NCI-H2107 treated with DMSO at 0.1 percent for 48 hours (cell line): ENCODE measurements around the gene TAF5L.
"Not testable (repeated sequence)": the region's sequence is repeated elsewhere in the genome, so short reads cannot be mapped to it uniquely, and the experiment has no call there.

ENCODE experiments used
- DNase-seq: peaks from one replicate; lab custom pipeline; 2025; ENCODE audit not compliant: unreplicated experiment; lab: John Stamatoyannopoulos, UW

TAF5L gene

GRCh38 chr1:229642970-229643369 lies 17.0 kb upstream of the TAF5L start:
- no peak for DNase-seq

DNA sequence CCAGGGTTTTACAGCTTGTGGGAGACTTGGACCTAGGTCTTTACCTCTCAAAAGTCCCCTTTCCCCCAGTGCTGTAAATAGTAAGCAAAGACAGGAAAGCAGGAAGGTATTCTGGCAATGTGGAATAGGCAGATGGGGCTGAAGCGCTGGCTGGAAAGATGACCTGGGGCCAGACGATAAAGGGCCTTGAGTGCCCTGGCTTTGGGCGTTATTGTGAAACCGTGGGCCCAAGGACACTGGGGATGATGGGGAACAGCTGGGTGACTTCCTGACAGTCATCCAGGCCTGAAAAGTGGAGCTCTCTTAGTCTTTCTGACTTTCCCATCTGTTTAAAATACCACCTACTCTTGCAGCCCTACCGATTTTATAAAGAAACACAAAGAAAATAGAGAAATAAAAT lies 16.5 kb upstream of the TAF5L start:
- no peak for DNase-seq

DNA sequence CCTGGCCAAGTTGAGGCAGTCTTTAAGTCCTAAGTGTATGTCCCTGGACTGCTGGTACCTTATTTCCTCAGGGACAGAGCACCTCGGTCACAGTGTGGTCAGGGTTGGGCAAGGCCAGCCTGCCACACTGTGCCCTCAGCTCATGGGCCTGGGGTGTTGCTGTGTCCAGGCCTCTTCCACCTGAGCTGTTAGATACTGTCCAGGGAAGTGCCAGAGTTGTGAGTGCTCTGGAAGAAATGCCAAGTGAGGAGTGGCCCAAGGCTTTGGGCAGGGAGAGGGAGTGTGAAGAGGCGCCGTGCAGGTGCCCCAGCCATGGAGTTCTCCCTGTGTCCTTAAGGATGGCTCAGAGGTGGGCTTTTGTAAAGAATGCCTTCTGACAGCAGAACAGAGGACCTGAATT lies 15.4 kb upstream of the TAF5L start:
- no peak for DNase-seq

DNA sequence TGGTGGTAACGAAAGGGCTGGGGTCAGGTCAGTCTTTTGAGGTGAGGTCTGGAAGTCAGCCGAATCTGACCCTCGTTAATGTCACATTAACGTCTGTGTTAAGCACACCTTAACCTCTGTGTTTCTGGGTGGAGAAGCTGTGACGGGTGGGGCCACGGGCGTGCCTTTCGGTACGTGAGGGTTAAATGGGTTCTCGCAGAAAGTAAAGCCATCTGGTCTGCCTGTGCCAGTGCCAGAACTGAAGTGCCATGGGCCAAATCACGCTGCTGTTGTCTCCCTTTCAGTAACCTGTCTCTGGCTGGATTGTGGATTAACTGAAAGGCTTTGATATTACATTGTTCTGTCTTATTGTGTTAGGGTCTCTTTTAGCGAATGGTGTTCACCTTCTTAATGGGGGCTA lies 14.5 kb upstream of the TAF5L start:
- no peak for DNase-seq

DNA sequence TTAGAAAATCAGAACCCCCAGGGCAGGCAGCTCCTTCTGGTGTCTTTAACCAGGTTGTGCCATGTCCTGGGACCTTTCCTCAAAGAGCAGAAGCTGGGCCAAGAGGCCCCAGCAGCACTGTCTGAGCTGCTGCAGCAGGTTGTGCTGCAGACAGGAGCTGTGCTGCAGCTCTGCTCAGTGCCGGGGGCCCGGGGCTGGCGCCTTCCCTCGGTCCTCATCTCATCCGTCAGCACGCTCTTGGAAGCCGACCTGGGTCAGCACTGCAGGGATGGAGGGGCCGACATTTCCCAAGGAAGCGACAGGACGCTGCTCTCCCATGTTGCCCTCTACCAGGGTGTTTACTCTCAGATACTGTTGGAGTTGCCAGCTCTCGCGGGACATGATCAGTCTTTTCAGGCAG lies 11.8 kb upstream of the TAF5L start:
- no peak for DNase-seq

DNA sequence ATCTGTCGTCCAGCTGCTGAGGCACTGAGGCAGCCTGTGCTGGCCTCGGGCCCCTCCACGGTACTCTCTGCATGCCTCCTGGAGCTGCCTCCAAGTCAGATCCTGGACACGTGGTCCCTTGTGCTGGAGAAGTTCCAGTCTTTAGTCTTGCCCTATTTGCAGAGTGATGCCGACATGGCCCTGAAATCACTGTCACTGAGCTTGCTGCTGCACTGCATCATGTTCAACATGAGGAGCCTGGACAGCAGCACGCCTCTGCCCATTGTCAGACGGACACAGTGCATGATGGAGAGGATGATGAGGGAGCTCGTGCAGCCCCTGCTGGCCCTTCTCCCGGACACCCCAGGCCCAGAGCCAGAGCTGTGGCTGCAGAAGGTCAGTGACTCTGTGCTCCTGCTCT lies 10.1 kb upstream of the TAF5L start:
- DNase-seq = no peak

GRCh38 chr1:229631966-229632365 lies 6.0 kb upstream of the TAF5L start:
- no peak for DNase-seq

- no peak for DNase-seq
Measured at GRCh38 chr1:229631148-229631547, 5.2 kb upstream of the TAF5L start.

GRCh38 chr1:229629261-229629660 lies 3.3 kb upstream of the TAF5L start:
- DNase-seq = no peak

- no peak for DNase-seq
Measured at GRCh38 chr1:229627003-229627402, 1.1 kb upstream of the TAF5L start.

GRCh38 chr1:229625071-229625914 lies 629 bp downstream of the TAF5L start:
- peak; percentile 24 for DNase-seq

- no peak for DNase-seq
Measured at GRCh38 chr1:229624521-229625070, 1.3 kb downstream of the TAF5L start.

- DNase-seq = no peak
Measured at GRCh38 chr1:229623838-229624237, 2.1 kb downstream of the TAF5L start.

GRCh38 chr1:229623225-229623624 lies 2.7 kb downstream of the TAF5L start:
- DNase-seq = no peak

DNA sequence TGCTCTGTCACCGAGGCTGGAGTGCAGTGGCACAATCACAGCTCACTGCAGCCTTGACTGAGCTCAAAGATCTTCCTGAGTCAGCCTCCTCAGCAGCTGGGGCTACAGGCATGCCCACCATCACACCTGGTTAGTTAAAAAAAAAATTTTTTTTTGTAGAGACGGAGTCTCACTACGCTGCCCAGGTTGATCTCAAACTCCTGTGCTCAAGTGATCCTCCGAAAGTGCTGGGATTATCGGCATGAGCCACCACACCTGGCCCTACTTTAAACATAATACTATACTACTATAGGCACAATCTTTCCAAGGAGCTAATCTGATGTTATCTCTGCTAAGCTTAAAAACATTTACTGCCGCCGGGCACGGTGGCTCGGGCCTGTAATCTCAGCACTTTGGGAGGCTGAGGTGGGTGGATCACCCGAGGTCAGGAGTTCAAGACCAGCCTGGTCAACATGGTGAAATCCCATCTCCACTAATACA lies 3.2 kb downstream of the TAF5L start:
- DNase-seq = not testable (repeated sequence)

DNA sequence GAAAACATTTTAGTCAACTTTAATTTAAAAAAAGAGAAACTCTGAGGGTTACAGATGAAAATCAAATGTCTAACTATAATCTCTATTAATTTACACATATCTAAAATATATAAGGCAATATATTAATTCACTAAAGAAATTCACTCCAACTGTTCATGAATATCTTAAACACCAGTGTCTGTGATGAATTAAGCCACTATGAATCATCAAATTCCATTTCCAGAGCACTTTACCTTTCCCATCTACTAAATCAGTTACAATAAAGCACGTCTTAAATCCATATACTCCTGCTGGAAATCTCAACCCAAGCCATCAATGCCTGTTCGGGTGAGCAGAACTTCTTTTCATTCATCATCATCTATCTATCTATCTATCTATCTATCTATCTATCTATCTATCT lies 4.3 kb downstream of the TAF5L start:
- no peak for DNase-seq

- DNase-seq = no peak
Measured at GRCh38 chr1:229620876-229621275, 5.0 kb downstream of the TAF5L start.

- DNase-seq = no peak
Measured at GRCh38 chr1:229619614-229620013, 6.3 kb downstream of the TAF5L start.

GRCh38 chr1:229619002-229619401 lies 6.9 kb downstream of the TAF5L start:
- no peak for DNase-seq

DNA sequence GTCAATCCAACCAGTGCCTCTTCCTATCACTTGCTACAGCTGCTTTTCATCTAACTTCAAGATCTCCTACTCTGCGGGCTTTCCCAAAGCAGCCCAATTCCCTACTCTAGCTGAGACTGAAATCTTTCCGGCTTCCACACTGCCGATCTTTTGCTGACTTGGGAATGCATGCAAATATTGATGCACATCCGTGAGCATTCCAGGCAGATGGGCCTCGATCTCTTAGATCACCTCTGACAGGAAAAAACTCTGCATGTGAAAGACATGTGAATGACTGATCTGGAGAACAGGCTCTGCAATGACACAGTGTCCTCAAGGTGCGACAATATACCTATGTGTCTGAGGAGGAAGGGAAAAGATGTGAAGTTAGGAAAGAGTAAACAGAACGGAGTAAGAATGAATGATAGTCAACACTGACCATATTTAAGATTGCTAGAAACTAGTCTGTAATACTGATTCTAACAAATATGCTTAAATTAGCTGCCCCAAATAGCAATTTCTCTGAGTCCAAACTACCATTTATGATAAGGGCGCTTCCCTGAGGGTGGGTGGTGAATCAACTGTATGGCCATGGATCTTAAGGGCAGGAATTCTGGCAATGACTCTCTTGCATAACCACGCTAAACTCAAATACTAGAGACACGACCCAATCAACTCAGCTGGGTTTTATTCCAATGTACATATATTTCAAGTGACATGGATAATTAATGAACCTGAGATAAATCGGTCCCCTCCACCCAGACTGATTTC lies 8.4 kb downstream of the TAF5L start:
- DNase-seq = no peak

DNA sequence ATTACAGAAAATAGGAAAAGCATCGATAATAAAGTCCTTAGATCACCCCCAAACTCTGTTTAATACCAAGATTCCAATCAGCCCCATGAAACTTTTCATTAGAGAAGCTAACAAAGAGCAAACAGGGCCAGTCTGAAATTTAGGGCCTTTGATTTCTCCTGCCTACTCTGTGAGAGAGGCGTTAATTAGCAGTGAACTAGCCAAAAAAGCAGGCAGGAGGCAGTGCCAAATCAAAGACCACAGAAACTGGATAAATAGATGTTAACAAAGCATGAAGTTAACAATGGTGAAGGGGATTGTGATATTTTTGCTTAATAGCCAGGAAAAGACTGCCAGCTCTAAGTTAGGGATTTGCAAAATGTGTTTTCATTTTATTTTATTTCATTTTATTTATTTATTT lies 11.2 kb downstream of the TAF5L start:
- no peak for DNase-seq

DNA sequence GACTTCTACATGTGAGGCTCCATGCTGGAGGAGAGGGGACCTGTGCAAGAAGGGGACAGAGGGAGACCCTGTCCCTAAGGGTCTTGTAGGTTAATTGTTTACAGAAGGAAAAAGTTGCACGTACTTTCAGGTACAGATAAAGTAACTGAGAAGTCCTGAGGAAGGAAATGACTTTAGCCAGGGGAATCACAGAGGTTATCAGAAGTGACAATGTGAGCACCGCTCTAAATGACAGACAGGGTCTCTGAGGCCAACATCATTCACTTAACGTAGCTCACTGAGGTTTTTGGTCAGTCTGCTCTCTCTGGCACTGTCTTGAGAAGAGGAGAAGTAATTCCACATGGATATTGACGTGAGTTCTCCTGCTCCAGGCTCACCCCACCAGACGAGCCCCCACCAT lies 12.0 kb downstream of the TAF5L start:
- DNase-seq = no peak
